AG10803 (cell line): ENCODE measurements around the gene STK11.

Experiments used
- DNase-seq: peaks from one replicate; pipeline ENCODE4 v3.0.0; 2010; ENCODE audit warnings: low read depth
- H3K4me3 ChIP-seq: 2 replicates; pipeline ENCODE4 v1.5.1; 2011; ENCODE audit warnings: mild to moderate bottlenecking, low read length, control low read depth
- CTCF ChIP-seq: conservative IDR thresholded peaks from 2 replicates; pipeline ENCODE4 v1.5.1; 2011; ENCODE audit warnings: mild to moderate bottlenecking, low read length, control low read depth, inconsistent platforms

STK11 gene

DNA sequence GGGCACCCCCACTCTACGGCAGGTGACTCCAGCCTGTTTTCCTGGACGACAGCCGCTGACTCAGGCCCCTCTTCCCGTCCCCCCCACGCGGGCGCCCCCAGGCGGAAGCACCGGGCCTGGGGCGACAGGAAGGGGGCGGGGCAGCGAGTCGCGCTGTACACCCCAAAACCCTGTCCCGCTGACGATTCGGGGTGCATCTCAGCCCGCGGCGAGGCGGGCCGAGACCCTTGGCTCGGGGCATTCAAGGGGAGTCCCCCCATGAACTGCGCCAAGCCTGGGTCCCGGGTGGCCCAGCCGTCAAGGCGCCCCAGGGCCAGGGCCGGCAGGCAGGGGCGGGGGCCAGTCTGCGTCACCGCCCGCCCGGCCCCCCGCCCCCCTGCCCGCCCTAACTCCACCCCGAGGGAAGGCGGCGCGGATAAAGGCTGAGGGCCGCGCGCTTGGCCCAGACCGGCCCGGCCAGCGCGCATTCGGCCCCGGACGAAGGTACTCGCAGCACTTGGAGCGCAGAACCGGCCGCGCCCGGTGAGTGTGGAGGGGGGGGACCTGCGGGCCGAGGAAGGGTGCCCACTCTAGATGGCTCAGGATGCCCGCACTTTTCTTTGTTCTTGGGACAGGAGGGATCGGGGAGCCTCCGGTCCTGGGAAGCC is 42.7 kb downstream of the STK11 start, which contains the start of gene MIDN:
Gene MIDN, plus strand, starts transcription at position 445 of the 647 bp plus-strand sequence. CDS start 1,714 bp downstream, outside the sequence.
- peak; percentile 37 for TF ChIP-seq CTCF
- H3K4me3 ChIP-seq: peak within 1 kb of the TSS; percentile 74
- peak; percentile 91 for DNase-seq

- TF ChIP-seq CTCF: peak; percentile 27; the same call in 1 of the 2 replicates
These were observed 43.3 kb downstream of the STK11 start for GRCh38 chr19:1248786-1249297.

GRCh38 chr19:1249298-1249989 is 43.9 kb downstream of the STK11 start:
- TF ChIP-seq CTCF: no peak
- peak; percentile 96 for DNase-seq
- H3K4me3 ChIP-seq: peak overlapping the region; percentile 88

More at GRCh38 chr19:1248786-1249297, 43.3 kb downstream of the STK11 start:
- peak overlapping the region; percentile 74 for H3K4me3 ChIP-seq
- peak; percentile 72 for DNase-seq

GRCh38 chr19:1249990-1250436 is 44.4 kb downstream of the STK11 start:
- H3K4me3 ChIP-seq: peak overlapping the region; percentile 88
- DNase-seq: no peak
- TF ChIP-seq CTCF: no peak

DNA sequence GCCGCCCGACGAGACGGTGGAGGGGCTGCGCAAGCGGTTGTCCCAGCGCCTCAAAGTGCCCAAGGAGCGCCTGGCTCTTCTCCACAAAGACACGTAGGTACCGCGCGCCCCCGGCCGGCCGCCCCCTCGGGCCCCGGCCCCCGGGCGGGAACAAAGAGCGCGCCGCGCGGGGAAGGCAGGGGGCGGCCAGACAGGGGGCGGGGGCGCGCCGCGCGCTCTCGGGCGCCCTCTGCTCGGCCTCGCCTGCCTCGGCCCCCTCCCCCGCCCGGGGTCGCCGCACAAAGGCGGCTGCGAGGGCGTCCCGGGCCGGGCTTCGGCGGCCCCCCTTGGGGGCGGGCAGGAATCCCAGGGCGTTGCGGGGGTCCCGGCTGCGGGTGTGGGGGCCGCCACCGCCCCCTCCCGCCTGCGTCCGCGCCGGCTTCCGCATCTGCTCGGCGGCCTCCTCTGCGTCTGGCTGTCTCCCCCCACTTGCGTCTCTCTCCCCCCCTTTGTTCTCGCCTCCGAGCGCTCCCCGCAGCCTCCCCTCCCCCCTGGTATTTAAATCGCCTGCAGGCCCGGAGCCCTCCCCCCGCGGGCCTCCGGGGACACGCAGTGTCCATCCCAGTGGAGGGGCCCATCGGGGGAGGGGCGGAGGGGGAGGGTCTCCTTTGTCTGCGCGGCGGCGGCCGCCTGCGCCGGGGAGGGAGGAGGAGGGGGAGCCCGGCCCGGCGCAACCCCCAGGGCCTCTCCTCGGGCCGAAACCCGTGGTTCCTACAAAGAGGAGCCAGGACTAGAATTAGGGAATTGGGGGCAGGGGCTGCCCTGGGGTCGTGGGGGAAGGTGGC is 45.1 kb downstream of the STK11 start:
- TF ChIP-seq CTCF: no peak
- peak overlapping the region; percentile 88 for H3K4me3 ChIP-seq
- peak; percentile 69 for DNase-seq

DNA sequence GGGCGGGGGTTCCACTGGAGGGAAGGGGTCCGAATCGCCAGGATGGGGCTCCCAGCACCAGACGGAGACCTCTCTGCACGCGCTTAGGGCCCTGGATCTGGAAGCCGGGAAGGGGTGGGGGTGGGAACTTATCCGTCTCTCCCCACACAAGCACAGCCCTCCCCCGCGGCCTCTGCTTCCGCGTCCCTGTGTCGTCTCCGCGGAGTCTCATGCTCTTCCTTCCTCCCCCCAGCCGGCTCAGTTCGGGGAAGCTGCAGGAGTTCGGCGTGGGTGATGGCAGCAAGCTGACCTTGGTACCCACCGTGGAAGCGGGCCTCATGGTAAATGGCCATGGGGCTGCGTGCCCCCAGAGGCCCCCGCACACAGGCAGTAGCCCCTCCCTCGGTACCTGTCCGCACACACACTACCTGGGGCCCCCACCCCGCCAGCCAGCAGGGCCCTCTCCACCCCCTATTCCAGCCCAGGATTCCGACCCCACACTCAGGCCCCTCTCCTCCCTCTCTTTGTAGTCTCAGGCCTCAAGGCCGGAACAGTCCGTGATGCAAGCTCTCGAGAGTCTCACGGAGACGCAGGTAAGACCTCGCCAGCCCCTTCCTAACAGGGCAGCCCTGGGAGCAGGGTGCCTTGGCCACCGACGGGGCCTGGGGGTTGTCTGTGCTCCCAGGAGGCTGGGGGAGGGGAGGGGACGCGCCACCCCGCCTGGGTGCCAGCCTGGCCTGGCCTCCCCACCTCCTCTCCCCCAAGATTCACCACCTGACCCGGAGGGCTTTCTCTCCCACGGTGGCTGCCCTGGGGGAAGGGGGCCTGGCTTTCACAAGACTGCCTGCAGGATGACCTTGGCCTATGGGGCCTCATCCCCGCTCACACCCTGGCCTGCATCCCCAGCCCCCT is 46.0 kb downstream of the STK11 start:
- peak overlapping the region; percentile 88 for H3K4me3 ChIP-seq
- TF ChIP-seq CTCF: no peak
- DNase-seq: peak; percentile 78
